Activated CD4-positive, alpha-beta T cell treated with anti-CD3 and anti-CD28 coated beads, Interleukin-2, amount 50 U/mL, for 24 hours (primary cell): ENCODE results near the gene MRPS21.
"Not testable (repeated sequence)": the region's sequence is repeated elsewhere in the genome, so short reads cannot be mapped to it uniquely, and the experiment has no call there.

Experiments
- DNase-seq, 2 donors: peaks; one replicate each; pipeline ENCODE4 v3.0.0-alpha.2; 2020; ENCODE audit warnings: low read depth in 1 of 2, low spot score in 1 of 2

MRPS21 gene

GRCh38 chr1:150281221-150281757, 12.4 kb upstream of the MRPS21 start:
- peak in 1 of 2 donors; percentile 37 for DNase-seq

GRCh38 chr1:150281758-150282557, 11.7 kb upstream of the MRPS21 start, which contains the start of gene CIART:
CIART (plus strand) TSS chr1:150282554; CDS start chr1:150283268, 714 bp downstream.
- peak; percentile 41 to 70 for DNase-seq

- no peak for DNase-seq
Measured at GRCh38 chr1:150282558-150282958, 11.1 kb upstream of the MRPS21 start.

GRCh38 chr1:150283260-150283659, 10.4 kb upstream of the MRPS21 start:
- DNase-seq = no peak

- no peak for DNase-seq
Measured at GRCh38 chr1:150288382-150288781, 5.3 kb upstream of the MRPS21 start.

GRCh38 chr1:150288822-150289221, 4.8 kb upstream of the MRPS21 start:
- no peak for DNase-seq

- no peak for DNase-seq
Measured at GRCh38 chr1:150295476-150295875, 1.8 kb downstream of the MRPS21 start.

- no peak for DNase-seq
Measured at GRCh38 chr1:150299716-150300115, 6.1 kb downstream of the MRPS21 start.

GRCh38 chr1:150302338-150302737, 8.7 kb downstream of the MRPS21 start:
- no peak for DNase-seq

- no peak for DNase-seq
Measured at GRCh38 chr1:150302902-150303301, 9.2 kb downstream of the MRPS21 start.

- not testable (repeated sequence) for DNase-seq
Measured at GRCh38 chr1:150308585-150308984, 14.9 kb downstream of the MRPS21 start.

GRCh38 chr1:150309758-150310508, 16.3 kb downstream of the MRPS21 start:
- DNase-seq = no peak

- DNase-seq = no peak
Measured at GRCh38 chr1:150311762-150312161, 18.1 kb downstream of the MRPS21 start.

GRCh38 chr1:150314691-150315090, 21.0 kb downstream of the MRPS21 start:
- not testable (repeated sequence) for DNase-seq

- no peak for DNase-seq
Measured at GRCh38 chr1:150320667-150320978, 27.0 kb downstream of the MRPS21 start.

GRCh38 chr1:150321826-150322166, 28.1 kb downstream of the MRPS21 start:
- no peak for DNase-seq

GRCh38 chr1:150322310-150322709, 28.6 kb downstream of the MRPS21 start:
- DNase-seq = peak in 1 of 2 donors; percentile 12

GRCh38 chr1:150332651-150333290, 39.1 kb downstream of the MRPS21 start:
- no peak for DNase-seq

- DNase-seq = no peak
Measured at GRCh38 chr1:150346316-150346715, 52.7 kb downstream of the MRPS21 start.

GRCh38 chr1:150352866-150353265, 59.2 kb downstream of the MRPS21 start:
- no peak for DNase-seq
